Measurements from ENCODE around the gene WFIKKN1. TPM values are rescaled to one million over a fixed set of nuclear protein-coding genes. Genes with fewer than 3 reads are reported as not detected.

The WFIKKN1 gene
- total and polyA plus RNA-seq, 2 experiments from 2014 or later = 3.5 to 6.8 TPM

DNA sequence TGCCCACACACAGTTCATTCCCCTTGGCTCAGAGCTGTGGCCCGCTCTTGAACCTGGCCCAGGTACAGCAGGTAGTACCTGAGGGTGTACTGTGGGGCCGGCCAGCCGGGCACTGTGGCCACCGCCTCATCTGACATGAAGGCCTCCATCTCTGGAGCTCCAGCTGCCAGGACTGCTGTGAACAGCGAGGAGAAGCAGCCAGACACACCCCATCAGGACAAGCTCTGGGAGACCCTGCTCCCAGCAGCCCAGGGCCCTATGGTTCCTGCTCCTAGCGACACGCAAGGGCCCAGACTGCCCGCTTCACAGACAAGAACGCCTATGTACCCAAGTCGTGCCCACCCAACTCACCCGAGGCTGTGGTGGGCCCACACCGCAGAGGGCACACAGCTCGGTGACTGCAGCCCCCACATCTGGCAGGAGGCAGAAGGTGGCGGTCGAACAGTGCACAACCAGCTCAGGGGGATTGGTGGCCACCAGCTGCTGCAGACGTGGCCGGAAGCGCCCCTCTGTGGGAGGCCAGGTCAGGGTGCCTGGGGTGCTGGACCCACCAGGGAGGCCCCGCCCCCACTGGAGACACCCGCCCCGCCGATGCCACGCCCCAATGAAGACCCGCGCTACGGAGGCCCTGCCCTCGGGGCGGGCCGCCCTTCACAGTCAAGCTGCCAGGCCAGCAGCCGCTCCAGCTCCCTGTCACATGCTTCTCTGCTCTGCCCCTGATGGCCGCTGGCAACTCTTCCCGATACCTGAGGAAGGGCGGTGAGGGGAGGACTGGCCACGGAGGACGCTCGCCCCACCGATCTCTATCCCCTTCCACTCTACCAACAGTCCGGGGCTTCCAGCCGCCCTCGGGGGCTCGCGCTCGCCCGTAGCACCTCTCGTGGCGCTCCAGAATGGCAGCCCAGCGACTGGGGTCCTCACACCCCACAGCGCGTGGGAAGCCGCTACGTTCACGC is 48.4 kb downstream of the WFIKKN1 start (continued):
- peak; percentile 69 for TF ChIP-seq POLR2AphosphoS5 (IDR thresholded peaks at IDR 0.05; ENCODE audit: low read depth)
- no peak for TF ChIP-seq CREB1 (CRISPR knock-in tag; IDR thresholded peaks at IDR 0.05; ENCODE audit: low read depth)

DNA sequence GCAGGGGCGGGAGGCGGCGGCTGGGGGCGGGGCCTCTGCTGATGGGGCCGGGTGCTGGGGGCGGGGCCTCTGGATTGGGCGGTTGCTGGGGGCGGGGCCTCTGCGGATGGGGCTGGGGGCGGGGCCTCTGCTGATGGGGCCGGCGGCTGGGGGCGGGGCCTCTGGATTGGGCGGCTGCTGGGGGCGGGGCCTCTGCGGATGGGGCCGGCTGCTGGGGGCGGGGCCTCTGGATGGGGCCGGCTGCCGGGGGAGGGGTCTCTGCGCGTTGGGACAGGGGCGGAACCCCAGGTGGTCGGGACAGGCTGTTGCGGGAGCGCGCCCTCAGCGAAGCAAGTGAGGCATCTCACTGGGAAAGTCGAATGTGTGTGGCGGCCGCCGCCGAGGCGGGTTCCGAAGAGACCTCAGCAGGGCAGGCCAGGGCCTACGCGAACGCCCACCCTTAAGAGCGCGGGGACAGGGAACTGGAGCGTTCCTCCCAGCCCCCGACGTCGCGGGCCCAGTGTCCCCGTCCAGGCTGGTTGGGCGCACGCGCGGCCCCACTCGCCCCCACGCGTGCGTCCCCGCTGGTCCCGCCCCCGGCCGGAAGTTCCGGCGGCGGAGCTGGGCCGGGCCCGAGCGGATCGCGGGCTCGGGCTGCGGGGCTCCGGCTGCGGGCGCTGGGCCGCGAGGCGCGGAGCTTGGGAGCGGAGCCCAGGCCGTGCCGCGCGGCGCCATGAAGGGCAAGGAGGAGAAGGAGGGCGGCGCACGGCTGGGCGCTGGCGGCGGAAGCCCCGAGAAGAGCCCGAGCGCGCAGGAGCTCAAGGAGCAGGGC is 49.2 kb downstream of the WFIKKN1 start, which contains the start of gene STUB1:
TSS of gene STUB1 (plus strand) at position 597 of the 811 bp plus-strand sequence. CDS start at position 713, 116 bp downstream.
- no peaks in the 10 kb centered on the region; the same call in 1 of the 2 replicates for H3K36me3 ChIP-seq (ENCODE audit: insufficient read depth)
- 0 out of 2 replicates have a peak within 1 kb of the TSS, but pooled peaks have one; percentile 59 for H2AFZ ChIP-seq
- Mint-ChIP-seq H3K36me3 (ENCODE audit: low read depth) (peaks cover 24% of the 10 kb centered on the region), H3K9me3 (no peaks in the 10 kb centered on the region; the same call in 1 of the 3 replicates), H3K4me3 (peak within 1 kb of the TSS; percentile 84), H3K4me1 (peaks cover 28% of the 10 kb centered on the region), H3K27me3 (ENCODE audit: insufficient read depth, low read depth, poor library complexity) (peaks cover 27% of the 10 kb centered on the region), H3K27ac (peak within 1 kb of the TSS; percentile 59)
- H3K79me2 ChIP-seq (replicated peaks; ENCODE audit: insufficient read depth) = peaks cover 9% of the 10 kb centered on the region; the same call in 1 of the 2 replicates
- DNase-seq (ENCODE audit: low spot score) (peak; percentile 95), ATAC-seq (peak; percentile 5)
- H3K27me3 ChIP-seq (ENCODE audit: insufficient read depth) = no peaks in the 10 kb centered on the region
- peaks cover 14% of the 10 kb centered on the region; the same call in 1 of the 2 replicates for H4K20me1 ChIP-seq (replicated peaks; ENCODE audit: insufficient read depth)
- H3K4me2 ChIP-seq = peak within 1 kb of the TSS; percentile 86
- no peak within 1 kb of the TSS for H3K27ac ChIP-seq (ENCODE audit: low read depth)
- peak within 1 kb of the TSS; percentile 71 for H3K4me3 ChIP-seq
- peaks cover 16% of the 10 kb centered on the region; the same call in 1 of the 2 replicates for H3K4me1 ChIP-seq (ENCODE audit: insufficient read depth)
- H3K9me2 ChIP-seq (ENCODE audit: insufficient read depth) = no peaks in the 10 kb centered on the region
- peaks cover 27% of the 10 kb centered on the region for H3F3A ChIP-seq (replicated peaks; ENCODE audit: low read depth)
- TF ChIP-seq POLR2AphosphoS5 (IDR thresholded peaks at IDR 0.05; ENCODE audit: low read depth) = peak; percentile 77
- TF ChIP-seq EZH2phosphoT487 (IDR thresholded peaks at IDR 0.05; ENCODE audit: unreplicated experiment) = no peak
- no peak for TF ChIP-seq ZNF331 (CRISPR knock-in tag; IDR thresholded peaks at IDR 0.05; ENCODE audit: low read depth)
- TF ChIP-seq NANOG (IDR thresholded peaks at IDR 0.05; ENCODE audit: borderline replicate concordance) = no peak

- H3K27me3 ChIP-seq (ENCODE audit: insufficient read depth) = no peaks in the 10 kb centered on the region
- Mint-ChIP-seq H3K27me3 (ENCODE audit: insufficient read depth, low read depth, poor library complexity) (peaks cover 23% of the 10 kb centered on the region), H3K4me1 (peaks cover 26% of the 10 kb centered on the region), H3K4me3 (peak overlapping the region; percentile 84), H3K27ac (no peak overlapping the region; the same call in 1 of the 2 replicates), H3K36me3 (ENCODE audit: low read depth) (peaks cover 24% of the 10 kb centered on the region), H3K9me3 (no peaks in the 10 kb centered on the region; the same call in 1 of the 3 replicates)
- no peaks in the 10 kb centered on the region for H3K9me2 ChIP-seq (ENCODE audit: insufficient read depth)
- H3F3A ChIP-seq (replicated peaks; ENCODE audit: low read depth) = peaks cover 27% of the 10 kb centered on the region
- peaks cover 14% of the 10 kb centered on the region; the same call in 1 of the 2 replicates for H4K20me1 ChIP-seq (replicated peaks; ENCODE audit: insufficient read depth)
- no peak for DNase-seq (ENCODE audit: low spot score)
- peaks cover 9% of the 10 kb centered on the region; the same call in 1 of the 2 replicates for H3K79me2 ChIP-seq (replicated peaks; ENCODE audit: insufficient read depth)
- peaks cover 16% of the 10 kb centered on the region; the same call in 1 of the 2 replicates for H3K4me1 ChIP-seq (ENCODE audit: insufficient read depth)
- peak overlapping the region; percentile 86 for H3K4me2 ChIP-seq
- H2AFZ ChIP-seq = no peak overlapping the region
- no peak overlapping the region for H3K27ac ChIP-seq (ENCODE audit: low read depth)
- peak overlapping the region; percentile 71 for H3K4me3 ChIP-seq
- no peaks in the 10 kb centered on the region; the same call in 1 of the 2 replicates for H3K36me3 ChIP-seq (ENCODE audit: insufficient read depth)
- TF ChIP-seq ZNF462 (CRISPR knock-in tag; IDR thresholded peaks at IDR 0.05) = no peak
- TF ChIP-seq ZNF114 (CRISPR knock-in tag; IDR thresholded peaks at IDR 0.05) = no peak
- TF ChIP-seq, protein P1, sequence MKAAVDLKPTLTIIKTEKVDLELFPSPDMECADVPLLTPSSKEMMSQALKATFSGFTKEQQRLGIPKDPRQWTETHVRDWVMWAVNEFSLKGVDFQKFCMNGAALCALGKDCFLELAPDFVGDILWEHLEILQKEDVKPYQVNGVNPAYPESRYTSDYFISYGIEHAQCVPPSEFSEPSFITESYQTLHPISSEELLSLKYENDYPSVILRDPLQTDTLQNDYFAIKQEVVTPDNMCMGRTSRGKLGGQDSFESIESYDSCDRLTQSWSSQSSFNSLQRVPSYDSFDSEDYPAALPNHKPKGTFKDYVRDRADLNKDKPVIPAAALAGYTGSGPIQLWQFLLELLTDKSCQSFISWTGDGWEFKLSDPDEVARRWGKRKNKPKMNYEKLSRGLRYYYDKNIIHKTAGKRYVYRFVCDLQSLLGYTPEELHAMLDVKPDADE (IDR thresholded peaks at IDR 0.05) = no peak
- no peak for ATAC-seq
These were observed 49.8 kb downstream of the WFIKKN1 start for GRCh38 chr16:680625-680945.

Measured in GM23338 (cell line).